Fibroblast of skin of abdomen (primary cell): Measurements from ENCODE around the gene SOX8.

Experiments used
- DNase-seq: peaks from one replicate; pipeline ENCODE4 v3.0.0-alpha.2; 2013

SOX8 gene

DNA sequence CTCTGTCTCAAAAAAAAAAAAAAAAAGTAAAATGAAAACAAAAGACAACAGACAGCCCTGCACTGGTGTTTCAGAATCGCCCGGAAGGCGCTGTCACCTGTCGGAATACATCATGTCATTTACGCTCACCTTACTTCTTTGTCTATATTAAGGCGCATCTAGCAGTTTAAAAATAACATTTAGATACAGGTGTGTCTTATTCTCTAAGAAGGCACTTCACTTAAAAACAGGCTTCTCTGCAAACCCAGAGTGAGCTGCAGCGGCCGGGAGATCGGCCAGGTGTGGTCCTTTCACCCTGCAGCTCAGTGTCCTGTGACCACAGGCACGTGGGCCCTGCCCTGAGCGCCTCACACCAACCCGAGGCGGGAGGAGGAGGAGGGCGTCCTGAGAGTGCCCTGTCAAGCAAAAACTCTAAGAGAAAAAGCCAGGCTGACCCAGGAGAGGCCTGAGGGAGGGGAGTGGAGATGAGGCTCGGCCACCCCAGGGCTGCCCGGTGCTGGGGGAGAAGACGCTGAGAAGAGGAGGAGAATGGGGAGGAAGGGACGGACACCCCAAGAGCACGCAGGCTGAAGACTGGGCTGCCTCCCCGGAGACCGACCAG lies 7.5 kb upstream of the SOX8 start:
- DNase-seq, result no peak

GRCh38 chr16:974611-975261 lies 6.8 kb upstream of the SOX8 start:
- no peak for DNase-seq

GRCh38 chr16:975291-975690 lies 6.3 kb upstream of the SOX8 start:
- DNase-seq, result no peak

GRCh38 chr16:976389-976931 lies 5.1 kb upstream of the SOX8 start:
- no peak for DNase-seq

DNA sequence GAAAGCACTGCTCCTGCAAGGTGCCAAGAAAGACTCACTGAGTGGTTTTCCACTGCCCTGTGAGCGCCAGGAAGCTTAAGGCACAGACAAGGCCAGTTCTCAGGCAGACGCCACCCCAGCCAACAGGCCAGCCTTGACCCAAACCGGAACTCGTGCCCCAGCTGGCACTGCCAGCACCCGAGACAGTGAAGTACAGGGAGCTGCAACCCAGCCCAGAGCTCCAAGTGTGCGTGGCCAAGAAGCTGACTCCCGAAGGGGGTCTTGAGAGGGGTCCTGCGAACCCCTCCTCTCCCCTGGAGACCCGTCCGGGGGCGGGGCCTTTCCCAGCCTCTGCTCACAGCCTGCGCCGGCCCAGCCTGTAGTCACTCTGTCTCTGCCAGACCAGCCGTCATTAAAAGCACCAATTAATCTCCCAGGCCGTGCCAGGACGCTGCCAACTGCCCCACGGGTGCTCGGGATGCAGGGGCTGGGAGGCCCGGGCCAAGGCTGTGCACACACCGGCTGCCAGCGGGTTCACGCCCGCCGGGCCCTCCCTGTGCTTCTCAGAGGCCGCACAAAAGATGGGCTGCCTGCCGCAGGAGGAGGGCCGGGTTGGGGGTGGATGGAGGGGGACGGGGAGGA lies 4.4 kb upstream of the SOX8 start:
- DNase-seq, result no peak

DNA sequence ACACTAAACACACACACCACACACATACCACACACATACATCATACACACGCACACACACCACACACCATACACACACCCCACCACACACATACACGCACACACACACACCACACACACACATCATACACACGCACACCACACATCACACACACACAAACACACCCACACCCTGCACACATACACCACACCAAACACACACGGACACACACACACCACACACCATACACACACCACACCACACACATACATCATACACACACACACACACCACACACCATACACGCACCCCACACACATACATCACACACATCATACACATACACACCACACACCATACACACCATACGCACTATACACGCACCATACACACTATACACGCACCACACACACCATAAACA lies 3.7 kb upstream of the SOX8 start:
- DNase-seq, result no peak

DNA sequence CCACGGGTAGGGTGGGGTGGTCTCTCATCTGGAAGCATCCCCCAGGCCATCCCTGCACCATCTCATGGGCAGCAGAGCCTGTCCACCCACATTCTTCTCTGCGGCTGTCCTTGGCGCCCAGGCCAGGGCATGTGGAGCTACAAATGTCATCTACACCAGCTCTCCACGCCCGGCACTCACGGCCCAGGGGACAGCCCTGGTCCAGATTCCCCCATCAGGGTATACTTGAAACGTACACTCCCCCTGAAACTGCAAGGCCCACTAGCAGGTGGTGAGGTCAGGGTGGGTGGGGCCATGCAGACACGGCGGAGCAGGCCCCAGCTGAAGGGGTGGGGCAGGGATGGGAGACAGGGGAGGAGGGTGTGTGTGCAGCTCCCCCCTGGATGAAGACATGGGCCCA lies 3.2 kb upstream of the SOX8 start:
- DNase-seq, result no peak

DNA sequence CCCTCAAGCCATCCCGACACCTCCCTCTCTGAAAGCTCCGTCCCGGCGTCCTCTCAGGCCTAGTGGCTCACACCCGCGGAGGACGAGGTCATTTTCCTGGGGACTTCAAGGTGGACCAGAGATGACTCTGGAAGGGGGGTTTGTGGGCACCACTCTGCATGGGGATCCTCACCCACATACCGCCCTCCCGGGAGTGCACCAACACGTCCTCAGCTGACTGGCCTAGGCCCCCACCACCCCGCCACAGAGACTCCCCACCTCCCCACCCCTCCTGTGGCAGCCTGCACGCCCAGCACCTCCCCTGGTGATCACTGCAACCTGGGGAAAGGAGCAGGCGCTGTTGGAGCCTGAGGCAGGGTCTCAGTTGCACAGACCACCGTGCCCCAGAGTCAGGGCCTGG lies 2.4 kb upstream of the SOX8 start:
- no peak for DNase-seq

DNA sequence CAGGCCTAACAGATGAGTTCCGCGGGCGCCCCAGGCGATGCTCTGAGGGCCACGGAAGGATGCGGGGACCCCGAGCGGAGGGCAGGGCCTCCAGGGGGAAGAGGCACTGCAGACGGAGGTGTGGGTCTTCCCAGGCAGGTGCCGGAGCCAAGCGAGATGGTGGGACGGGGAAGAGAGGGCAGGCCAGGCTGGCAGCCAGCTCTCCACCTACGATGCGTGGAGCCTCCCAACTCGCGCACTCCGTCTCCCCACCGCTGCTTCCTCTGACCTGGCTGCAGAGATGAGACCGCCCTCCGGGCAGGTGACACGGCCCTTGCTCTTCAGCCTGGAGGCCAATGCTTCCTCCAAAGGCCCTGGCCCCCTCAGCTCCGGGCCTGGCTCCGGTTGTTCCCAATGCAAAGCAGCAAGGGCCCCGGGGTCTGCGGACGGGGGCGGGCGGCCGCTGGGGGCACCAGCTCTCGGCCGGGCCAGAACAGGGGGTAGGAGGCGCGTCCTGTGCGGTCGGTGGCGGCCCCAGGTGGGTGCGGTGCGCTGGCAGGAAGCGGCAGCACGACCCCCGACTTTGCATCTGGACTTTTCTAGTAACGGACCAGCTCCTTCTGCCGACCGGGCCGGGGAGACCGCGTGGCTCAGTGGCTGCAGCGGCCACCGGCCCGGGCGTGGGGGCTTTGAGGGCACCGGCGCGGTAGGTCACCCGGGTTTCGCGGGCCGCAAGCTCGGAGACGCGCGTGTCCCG lies 1.5 kb upstream of the SOX8 start:
- DNase-seq, result no peak

GRCh38 chr16:980595-980854 lies 1.0 kb upstream of the SOX8 start:
- no peak for DNase-seq

- no peak for DNase-seq
These were observed 824 bp downstream of the SOX8 start for GRCh38 chr16:982145-983043.

GRCh38 chr16:983044-984030 lies 1.8 kb downstream of the SOX8 start:
- no peak for DNase-seq

DNA sequence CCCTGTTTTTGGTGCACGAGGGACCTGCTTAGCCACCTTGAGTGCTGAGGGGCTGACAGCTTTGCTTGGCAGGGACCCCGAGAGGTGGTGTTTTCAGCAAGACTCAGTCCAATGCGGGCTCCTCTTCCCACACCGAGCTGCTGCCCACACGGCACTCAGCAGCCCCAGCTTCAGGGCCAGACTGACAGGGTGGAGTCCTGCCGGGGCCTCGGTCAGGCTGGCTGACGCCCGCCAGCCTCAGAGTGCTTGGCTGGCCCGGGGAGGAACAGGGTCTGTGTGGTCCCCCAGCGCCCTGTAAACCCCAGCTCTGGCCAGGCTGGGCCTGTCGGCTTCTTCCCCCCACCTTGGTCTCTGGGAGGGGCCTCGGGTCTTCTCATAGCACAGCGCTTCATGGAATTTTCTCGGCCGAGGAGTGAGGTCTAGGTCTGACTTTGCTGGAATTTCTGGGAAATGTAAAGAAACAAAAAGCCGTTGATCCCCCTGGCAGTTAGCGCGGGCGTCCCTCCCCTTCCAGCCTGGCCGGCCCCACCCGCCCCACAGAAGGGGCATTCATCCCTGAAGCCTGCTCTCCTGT lies 2.6 kb downstream of the SOX8 start:
- DNase-seq, result no peak

GRCh38 chr16:984736-985636 lies 3.4 kb downstream of the SOX8 start:
- no peak for DNase-seq

GRCh38 chr16:985646-986400 lies 4.3 kb downstream of the SOX8 start:
- DNase-seq, result no peak

GRCh38 chr16:986411-986810 lies 4.8 kb downstream of the SOX8 start:
- no peak for DNase-seq

DNA sequence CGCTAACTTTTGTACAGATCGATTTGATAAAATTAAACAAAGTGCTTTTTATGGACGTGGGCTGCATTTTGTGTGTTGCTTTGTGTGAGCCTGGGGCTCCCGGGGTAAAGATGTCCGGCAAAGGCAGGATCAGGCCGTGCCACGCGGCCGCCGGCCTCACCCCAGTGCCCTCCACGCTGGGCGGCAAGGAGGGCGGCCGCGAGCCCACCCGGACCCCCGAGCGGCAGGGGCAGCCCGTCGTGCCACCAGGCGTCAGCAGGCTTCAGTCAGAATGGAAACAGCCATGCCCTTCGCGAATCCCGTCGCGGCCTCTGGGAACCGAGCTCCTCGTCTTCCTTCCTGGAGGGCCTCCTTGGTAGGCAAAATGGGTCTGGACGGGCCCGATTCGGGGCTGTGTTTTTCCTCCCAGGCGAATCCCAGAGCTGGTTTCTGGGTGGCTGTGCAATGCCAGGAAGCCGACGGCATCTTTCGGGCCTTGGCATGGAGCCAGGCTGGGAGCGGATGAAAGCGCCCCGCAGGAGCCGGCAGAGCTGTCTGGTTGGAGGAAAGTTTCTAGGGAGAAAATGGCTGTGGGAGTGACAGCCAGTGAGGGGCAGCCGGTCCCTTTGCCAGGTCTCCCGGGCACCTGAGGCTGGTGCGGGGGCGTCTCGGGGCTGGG lies 5.5 kb downstream of the SOX8 start:
- DNase-seq, result no peak

DNA sequence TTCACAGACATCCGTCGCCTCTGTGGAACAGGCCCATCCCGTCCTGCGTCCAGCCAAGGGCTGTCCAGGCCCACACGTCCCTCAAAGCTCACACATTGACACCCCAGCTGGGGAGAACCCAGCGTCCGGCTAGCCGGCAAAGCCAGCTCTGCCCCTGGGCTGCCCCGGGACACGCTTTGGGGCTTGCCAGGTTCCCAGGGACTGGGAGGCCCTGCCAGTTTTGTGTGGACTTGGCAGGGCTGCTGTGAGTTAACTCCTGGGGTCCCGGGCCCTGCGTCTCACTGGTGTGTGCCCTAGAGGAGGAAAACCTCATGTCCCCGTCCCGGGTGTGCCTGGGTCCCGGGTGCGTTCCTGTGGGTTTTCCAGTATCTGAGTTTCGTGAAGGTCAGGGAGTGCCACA lies 6.3 kb downstream of the SOX8 start:
- DNase-seq, result no peak
